Raji (cell line): Measurements from ENCODE around the gene PGAP2.

Source experiments
- POLR2A ChIP-seq: IDR thresholded peaks from 2 replicates; pipeline ENCODE4 v1.6.1; 2011; ENCODE audit warnings: low read depth, low read length, control low read depth; ENCODE audit not compliant: insufficient read depth

Gene PGAP2

DNA sequence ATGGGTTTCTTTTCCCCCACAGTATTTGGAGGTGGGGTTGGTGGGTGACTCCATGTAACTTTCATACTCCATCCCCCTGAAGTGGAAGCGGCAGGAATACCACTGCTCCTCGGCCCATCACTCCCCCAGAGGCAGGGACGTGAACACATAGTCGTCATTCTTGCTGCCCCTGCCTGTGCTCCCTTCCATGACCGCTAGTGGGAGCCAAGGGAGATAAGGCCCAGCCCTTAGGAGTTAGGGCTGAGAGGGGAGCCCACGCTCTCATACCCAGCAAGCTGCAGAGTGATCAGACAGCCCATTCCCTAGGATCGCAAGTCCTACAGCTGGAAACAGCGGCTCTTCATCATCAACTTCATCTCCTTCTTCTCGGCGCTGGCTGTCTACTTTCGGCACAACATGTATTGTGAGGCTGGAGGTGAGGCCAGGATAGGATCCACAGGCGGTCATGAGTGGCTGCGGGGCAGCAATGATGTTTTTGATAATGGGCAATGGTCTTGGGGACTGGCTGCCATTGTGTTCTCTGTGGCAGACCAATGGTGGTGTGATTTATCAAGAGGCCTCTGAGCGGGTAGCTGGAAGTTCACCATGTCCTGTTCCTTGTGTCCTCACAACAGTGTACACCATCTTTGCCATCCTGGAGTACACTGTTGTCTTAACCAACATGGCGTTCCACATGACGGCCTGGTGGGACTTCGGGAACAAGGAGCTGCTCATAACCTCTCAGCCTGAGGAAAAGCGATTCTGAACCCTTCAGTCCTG is 16.5 kb downstream of the PGAP2 start:
- peak; percentile 34; the same call in 1 of the 2 replicates for TF ChIP-seq POLR2A

DNA sequence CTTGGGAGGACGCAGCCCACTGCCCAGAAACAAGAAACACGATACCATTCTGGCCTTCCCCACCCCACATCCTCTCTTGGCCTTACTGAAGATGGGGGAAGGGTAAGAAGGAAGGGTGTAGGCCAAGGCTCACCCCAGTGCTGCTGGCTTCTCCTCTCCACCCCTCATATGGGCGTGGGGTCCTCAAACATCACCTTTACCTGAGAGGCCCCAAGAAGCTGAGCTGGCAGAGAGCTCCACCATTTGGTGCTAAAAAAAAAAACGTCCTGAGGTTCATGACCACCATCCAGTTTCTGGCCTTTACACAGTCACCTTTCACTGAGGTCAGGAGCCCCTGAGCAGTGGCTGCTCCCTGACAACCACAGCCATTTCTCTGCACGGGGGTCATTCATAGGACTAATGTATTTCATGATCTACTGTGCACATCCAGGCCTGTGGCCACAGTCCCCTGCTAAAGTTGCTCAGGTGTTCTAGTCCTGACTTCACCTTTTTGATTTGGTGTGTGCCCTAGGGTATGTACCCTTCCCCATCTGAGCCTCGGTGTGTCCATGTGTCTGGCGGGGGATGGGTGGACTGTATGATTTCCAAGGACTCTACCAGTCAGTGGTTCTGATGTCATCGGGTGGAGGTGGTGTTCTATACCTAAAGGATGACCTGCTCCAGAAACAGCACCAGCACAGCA is 17.3 kb downstream of the PGAP2 start:
- no peak for TF ChIP-seq POLR2A

DNA sequence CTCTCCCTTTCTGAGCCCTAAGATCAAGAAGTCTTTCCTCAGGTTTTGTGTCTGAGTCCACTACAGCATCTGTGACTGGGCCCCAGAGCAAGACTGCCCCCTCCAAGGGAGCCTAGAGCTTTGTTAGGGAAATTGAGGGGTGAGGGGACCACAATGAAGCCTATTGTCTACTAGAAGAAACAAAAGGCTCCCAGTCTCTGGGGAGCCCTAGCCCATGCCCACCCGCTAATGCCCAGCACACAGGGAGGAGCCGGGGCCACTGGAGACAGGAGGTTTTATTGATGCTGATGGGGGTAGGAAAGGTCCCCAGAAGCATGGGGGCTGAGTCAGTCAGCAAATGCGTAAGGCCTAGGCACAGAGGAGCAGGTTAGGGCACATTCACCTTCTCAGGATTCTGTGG is 18.4 kb downstream of the PGAP2 start:
- TF ChIP-seq POLR2A = no peak

DNA sequence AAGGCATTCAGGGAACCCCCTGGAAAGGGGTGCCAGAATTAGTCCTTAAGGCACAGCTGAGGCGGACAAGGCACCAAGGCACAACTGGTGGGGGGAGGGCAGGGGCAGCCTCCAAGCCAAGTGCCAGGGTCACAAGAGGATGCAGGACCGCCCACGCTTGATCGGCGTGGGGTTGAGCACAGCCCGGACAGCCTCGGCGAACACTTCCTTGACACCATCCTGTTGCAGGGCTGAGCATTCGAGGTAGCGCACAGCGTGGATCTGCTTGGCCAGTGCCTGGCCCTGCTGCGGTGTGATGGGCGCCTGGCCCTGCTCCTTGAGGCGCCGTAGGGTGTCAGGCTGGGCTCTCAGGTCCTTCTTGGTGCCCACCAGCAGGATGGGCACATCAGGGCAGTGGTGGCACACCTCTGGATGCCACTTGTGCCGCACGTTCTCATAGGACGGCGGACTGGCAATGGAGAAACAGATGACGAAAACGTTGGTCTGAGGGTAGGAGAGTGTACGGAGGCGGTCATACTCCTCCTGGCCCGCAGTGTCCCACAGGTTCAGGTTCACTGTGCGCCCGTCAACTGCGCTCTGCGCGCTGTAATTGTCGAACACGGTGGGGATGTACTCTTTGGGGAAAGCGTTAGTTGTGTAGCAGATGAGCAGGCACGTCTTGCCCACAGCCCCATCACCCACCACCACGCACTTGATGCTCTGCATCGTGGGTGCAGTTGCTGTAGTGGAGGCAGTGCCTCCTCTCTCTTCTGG is 19.2 kb downstream of the PGAP2 start:
- TF ChIP-seq POLR2A = no peak

DNA sequence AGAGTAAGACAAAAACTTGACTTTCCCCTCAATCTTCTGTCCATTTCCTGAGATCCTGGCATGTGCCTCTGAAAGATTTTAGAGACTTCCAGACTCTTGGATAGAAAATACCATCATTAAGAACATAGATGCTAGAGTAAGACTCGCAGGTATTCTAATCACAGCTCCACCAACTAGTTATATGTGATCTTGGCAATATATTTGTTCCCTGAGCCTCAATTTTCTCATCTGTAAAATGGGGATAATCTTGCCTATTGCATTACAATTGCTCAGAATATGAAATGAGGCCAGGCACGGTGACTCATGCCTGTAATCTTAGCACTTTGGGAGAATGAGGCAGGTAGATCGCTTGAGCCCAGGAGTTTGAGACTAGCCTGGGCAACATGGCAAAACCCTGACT is 21.7 kb downstream of the PGAP2 start:
- no peak for TF ChIP-seq POLR2A

DNA sequence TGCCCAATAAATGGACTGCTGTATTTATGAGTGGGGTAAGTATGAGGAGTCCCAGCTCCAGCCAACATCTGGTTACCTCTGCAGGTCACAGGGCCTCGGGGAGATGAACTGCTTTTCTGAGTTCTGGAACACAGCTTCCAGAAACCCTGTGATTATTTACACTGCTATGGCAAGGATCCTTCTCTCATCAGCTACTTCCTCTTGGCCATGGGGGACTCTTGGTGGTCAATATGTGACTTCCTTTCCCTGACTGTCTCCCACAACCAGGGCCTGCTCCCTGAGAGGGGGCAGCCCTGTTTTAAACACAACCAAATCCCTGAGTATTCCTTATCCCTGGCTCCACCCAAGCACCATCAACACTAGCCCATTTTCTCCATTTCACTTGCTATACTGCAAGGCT is 22.4 kb downstream of the PGAP2 start:
- TF ChIP-seq POLR2A = no peak

DNA sequence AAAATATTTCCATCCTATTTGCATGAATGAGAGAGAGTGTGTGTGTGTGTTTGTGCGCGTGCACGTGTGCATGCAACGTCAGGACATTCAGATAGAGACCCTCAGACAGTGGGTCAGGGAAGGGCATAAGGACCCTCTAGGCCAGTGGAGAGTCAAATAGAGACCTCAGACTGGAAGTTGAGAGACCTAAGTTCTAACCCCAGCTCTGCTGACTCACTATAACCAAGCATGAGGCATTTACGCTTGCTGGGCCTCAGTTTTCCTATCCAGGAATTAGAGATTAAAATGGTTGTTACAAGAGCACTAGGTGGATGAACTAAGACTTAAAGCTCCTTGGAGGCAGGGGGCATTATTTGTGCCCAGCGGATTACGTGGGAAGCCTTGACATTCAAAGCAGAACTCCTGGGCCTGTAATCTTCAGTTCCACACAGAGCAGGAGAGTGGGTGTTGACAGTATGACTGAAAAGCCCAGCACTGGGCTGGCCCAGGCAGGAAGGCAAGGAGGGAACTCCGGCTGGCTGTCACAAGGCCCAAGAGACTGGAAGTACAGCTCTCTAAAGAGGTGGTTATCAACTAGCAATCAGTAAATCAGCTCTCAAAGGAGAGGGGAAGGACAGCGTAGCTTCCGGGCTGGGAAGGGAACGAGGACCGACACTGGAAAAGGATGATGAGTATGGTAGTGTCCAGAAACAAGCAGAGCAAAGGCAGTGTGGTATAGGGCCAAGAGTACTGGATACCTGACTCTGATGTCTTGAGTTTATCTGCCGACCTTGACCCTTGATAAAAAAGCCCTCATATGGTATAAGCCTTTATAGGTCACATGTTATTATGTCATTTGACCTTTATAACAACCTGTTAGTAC is 23.2 kb downstream of the PGAP2 start:
- no peak for TF ChIP-seq POLR2A

DNA sequence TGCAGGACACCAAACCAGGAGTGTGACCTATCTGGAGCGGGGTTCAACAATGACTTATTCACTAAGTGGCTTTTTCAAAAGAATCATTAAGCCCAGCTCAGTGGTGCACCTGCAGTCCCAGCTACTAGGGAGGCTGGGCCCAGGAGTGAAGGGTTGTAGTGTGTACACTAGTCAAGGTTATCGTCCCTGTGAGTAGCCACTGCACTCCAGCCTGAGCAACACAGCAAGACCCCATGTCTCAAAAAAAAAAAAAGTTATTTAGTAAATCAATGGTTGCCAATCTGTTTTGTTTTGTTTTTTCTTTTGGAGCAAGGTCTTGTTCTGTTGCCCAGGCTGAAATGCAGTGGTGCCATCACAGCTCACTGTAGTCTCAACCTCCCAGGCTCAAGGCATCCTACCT is 24.5 kb downstream of the PGAP2 start:
- no peak for TF ChIP-seq POLR2A

DNA sequence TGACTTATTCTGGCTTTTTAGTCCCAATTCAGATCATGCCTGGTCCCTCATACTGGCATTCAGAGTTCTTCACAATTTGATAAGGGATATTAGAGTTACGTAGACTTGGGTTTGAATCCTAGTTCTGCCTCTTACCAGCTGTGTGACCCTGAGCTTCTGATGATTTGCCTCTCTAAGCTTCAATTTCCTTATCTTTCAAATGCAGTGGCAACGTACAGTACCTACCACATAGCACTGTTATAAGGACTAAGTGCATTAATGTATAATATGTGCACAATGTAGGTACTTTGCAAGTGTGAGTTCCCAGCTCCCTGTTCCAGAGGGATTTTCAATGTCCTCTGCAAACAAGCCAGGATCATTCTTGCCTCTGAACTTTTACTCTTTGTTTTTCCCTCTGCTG is 25.1 kb downstream of the PGAP2 start:
- no peak for TF ChIP-seq POLR2A

DNA sequence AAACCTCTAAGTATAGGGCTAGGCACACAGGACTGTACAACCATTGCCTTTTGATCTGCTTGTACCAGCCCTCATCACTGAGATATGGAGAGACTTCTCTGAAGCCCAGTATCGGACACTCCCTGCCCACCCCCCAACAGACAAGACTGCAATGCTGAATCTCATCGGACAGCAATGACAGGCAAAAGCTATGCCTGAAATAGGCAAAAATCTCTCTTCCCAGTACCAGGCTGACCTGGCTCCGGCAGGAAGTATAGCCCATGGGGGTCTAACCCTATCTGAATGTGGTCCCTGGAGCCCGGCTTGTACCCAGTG is 25.9 kb downstream of the PGAP2 start:
- no peak for TF ChIP-seq POLR2A

DNA sequence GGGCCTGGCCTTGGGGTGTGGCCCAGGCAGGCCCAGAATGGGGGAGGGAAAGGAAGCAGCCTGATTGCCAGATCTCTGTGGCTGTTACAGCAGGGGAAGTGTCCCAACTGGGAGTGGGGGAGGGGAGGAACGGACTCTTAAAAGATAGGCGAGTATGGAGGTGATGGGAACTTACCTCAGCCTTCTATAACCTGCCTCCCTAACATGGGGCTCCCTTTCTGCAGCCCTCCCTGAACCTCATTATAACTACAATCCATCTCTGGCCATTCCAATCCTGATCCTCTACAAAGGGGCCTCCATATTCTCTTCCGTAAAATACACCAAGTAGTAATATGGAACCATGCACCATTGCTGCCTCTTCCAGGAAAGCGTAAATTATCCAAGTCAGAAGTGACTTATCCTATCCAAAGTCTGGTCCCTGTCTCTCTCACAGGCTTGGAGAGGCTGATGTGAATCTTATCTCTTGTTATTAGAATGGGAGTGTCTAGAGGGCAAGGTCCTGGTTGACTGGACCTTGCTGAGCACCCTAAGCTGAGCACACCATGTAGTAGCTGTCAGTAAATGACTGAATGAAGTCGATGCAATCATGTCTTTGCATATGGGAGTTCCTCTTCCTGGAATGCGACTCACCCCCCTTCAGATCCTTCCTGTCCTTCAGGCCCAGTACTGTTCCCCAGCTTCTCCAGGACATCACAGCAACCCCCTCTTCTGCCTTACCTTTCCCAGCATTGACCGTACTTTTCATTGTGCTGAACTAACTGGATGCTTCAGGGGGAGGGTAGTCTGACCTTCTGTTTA is 26.5 kb downstream of the PGAP2 start:
- TF ChIP-seq POLR2A = no peak

DNA sequence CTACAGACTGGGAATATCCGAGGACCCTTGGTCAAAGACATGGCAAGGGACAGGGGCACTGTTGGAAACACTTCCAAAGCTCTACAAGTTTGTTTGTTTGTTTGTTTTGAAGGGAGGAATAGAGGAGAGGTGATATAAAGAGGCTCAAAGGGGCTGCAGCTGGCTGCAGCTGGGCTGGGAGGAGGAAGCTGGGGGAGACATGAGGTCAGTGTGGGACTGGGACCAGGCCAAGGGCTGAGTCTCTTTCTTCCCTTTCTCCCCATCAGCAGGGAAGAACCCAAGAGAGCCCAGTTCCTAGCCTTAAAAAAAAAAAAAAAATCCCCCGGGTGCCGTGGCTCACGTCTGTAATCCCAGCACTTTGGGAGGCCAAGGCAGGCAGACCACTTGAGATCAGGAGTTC is 27.4 kb downstream of the PGAP2 start:
- no peak for TF ChIP-seq POLR2A

DNA sequence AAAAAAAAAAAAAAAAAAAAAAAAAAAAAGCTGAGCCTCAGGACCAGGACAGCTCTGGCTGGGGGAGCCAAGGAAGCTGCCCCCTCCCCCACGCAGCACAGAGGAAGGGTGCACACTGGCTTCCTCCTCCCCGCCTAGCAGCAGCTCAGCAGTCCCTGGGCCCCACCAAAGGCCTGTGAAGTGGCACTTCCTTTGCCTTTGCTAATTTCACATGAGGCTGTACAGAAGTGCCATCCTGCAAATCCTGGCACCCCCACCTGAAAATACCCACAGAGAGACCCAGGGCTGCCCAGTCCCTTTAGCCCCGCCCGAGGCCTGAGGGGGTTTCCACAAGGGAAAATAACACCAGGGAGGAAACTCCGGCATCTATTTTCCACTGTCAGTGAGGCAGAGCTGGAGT is 28.5 kb downstream of the PGAP2 start:
- no peak for TF ChIP-seq POLR2A

DNA sequence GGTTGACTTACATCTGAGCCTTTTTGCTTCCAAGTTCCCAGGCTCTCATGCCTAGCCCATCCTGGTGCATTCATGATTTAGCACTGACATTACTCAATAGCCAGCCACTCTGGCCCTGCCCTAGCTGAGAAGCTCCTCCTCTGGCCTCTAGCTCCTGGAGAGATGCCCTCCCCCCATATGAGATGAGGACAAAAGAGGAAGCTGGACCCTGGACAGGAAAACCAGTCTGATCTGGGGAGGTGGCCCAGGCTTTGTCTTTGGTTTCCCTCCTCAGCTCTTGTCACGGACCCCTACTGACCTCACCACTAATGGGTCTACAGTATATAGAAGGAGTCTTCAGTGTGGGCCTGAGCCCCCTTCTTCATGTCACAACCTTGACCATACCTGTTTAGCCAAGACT is 29.4 kb downstream of the PGAP2 start:
- no peak for TF ChIP-seq POLR2A
